NCI-H2029 (cell line): ENCODE measurements around the gene SLC66A3.

Experiments
- DNase-seq: peaks from one replicate; lab custom pipeline; 2025; lab: John Stamatoyannopoulos, UW

Gene SLC66A3

GRCh38 chr2:11140492-11140891, 14.8 kb upstream of the SLC66A3 start:
- DNase-seq, result no peak

- no peak for DNase-seq
Observed at GRCh38 chr2:11141319-11141718, 13.9 kb upstream of the SLC66A3 start.

- DNase-seq, result no peak
Observed at GRCh38 chr2:11142330-11142729, 12.9 kb upstream of the SLC66A3 start.

- DNase-seq, result no peak
Observed at GRCh38 chr2:11142987-11143386, 12.3 kb upstream of the SLC66A3 start.

- no peak for DNase-seq
Observed at GRCh38 chr2:11144077-11144737, 11.1 kb upstream of the SLC66A3 start.

GRCh38 chr2:11144738-11145079, 10.6 kb upstream of the SLC66A3 start:
- DNase-seq, result no peak

- no peak for DNase-seq
Observed at GRCh38 chr2:11145350-11145749, 9.9 kb upstream of the SLC66A3 start.

GRCh38 chr2:11146076-11146475, 9.2 kb upstream of the SLC66A3 start:
- DNase-seq, result no peak

- DNase-seq, result no peak
Observed at GRCh38 chr2:11147263-11147662, 8.0 kb upstream of the SLC66A3 start.

GRCh38 chr2:11152591-11152990, 2.7 kb upstream of the SLC66A3 start:
- DNase-seq, result no peak

GRCh38 chr2:11154016-11154922, 998 bp upstream of the SLC66A3 start:
- DNase-seq, result no peak

GRCh38 chr2:11154923-11155380, 315 bp upstream of the SLC66A3 start:
- DNase-seq, result peak; percentile 94

GRCh38 chr2:11156396-11157075, 1.3 kb downstream of the SLC66A3 start:
- no peak for DNase-seq

GRCh38 chr2:11157296-11157695, 2.0 kb downstream of the SLC66A3 start:
- DNase-seq, result no peak

GRCh38 chr2:11157731-11158130, 2.5 kb downstream of the SLC66A3 start:
- no peak for DNase-seq

GRCh38 chr2:11158916-11159573, 3.8 kb downstream of the SLC66A3 start:
- DNase-seq, result no peak

GRCh38 chr2:11159574-11160170, 4.4 kb downstream of the SLC66A3 start:
- no peak for DNase-seq

GRCh38 chr2:11160256-11160655, 5.0 kb downstream of the SLC66A3 start:
- no peak for DNase-seq

GRCh38 chr2:11160731-11161455, 5.6 kb downstream of the SLC66A3 start:
- DNase-seq, result no peak

GRCh38 chr2:11161747-11162146, 6.5 kb downstream of the SLC66A3 start:
- DNase-seq, result no peak
